A673 (cell line): ENCODE data around the gene ESRRG.

Source experiments
- EZH2 ChIP-seq: fragments of 200-600 bp; sonication (generic); IDR thresholded peaks from 2 replicates; pipeline ENCODE4 v1.6.1; 2017; ENCODE audit warnings: borderline replicate concordance, low read depth, mild to moderate bottlenecking, mixed read lengths, antibody characterized with exemption, low read length; ENCODE audit not compliant: poor library complexity, severe bottlenecking
- TF ChIP-seq, protein P1 (sequence below): fragments of 300-800, 200-600 bp; sonication (generic); conservative IDR thresholded peaks from 2 replicates; pipeline ENCODE4 v1.5.1; 2017; ENCODE audit warnings: low read depth, mild to moderate bottlenecking, antibody characterized with exemption, low read length, moderate library complexity, mixed read lengths

GRCh38 chr1:216587715-216588114, 135.5 kb downstream of the ESRRG start:
- TF ChIP-seq, protein P1, sequence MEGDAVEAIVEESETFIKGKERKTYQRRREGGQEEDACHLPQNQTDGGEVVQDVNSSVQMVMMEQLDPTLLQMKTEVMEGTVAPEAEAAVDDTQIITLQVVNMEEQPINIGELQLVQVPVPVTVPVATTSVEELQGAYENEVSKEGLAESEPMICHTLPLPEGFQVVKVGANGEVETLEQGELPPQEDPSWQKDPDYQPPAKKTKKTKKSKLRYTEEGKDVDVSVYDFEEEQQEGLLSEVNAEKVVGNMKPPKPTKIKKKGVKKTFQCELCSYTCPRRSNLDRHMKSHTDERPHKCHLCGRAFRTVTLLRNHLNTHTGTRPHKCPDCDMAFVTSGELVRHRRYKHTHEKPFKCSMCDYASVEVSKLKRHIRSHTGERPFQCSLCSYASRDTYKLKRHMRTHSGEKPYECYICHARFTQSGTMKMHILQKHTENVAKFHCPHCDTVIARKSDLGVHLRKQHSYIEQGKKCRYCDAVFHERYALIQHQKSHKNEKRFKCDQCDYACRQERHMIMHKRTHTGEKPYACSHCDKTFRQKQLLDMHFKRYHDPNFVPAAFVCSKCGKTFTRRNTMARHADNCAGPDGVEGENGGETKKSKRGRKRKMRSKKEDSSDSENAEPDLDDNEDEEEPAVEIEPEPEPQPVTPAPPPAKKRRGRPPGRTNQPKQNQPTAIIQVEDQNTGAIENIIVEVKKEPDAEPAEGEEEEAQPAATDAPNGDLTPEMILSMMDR = no peak
- no peak for TF ChIP-seq EZH2
